WTC11 (cell line): ENCODE data around the gene PLD5. TPM values are rescaled to one million over a fixed set of nuclear protein-coding genes. Genes with fewer than 3 reads are reported as not detected.

Experiments used
- ATAC-seq: fragments of 200-7000 bp; cut with Tn5 transposase; 2 replicates; pipeline ENCODE4 v1.10.0; 2021; ENCODE audit warnings: mild to moderate bottlenecking, moderate library complexity
- CTCF ChIA-PET: fragments of 300-600 bp; sonication (Branson Sonifier 250); formaldehyde crosslinking; loops from one replicate; lab custom pipeline; 2021; ENCODE audit warnings: antibody characterized with exemption; lab: Charles Lee
- POLR2A ChIA-PET: fragments of 350-600 bp; sonication (Branson Sonifier 250); formaldehyde crosslinking; loops from one replicate; lab custom pipeline; 2021; ENCODE audit warnings: antibody characterized with exemption; lab: Charles Lee
- DNase-seq: peaks from one replicate; pipeline ENCODE4 v3.0.0; 2021; ENCODE audit warnings: low spot score
- H3K27ac Mint-ChIP-seq: 2 replicates; pipeline ENCODE4 v1.8.0; 2021; ENCODE audit warnings: mixed read lengths
- H3K27me3 Mint-ChIP-seq: 2 replicates; pipeline ENCODE4 v1.8.0; 2021; ENCODE audit warnings: low read depth, mild to moderate bottlenecking, moderate library complexity, mixed read lengths
- H3K36me3 Mint-ChIP-seq: 2 replicates; pipeline ENCODE4 v1.8.0; 2021; ENCODE audit warnings: mixed read lengths
- H3K4me1 Mint-ChIP-seq: 2 replicates; pipeline ENCODE4 v1.8.0; 2022; ENCODE audit warnings: mixed read lengths
- H3K4me3 Mint-ChIP-seq: 2 replicates; pipeline ENCODE4 v1.8.0; 2021; ENCODE audit warnings: mild to moderate bottlenecking, moderate library complexity, mixed read lengths
- H3K9me3 Mint-ChIP-seq: 2 replicates; pipeline ENCODE4 v1.8.0; 2021; ENCODE audit warnings: mixed read lengths
- ARID4B ChIP-seq: sonication (generic); formaldehyde crosslinking; IDR thresholded peaks from 2 replicates; pipeline ENCODE4 v1.8.0; 2023; ENCODE audit warnings: missing genetic modification reagents, mild to moderate bottlenecking, borderline replicate concordance
- E2F5 ChIP-seq: sonication (generic); formaldehyde crosslinking; IDR thresholded peaks from 2 replicates; pipeline ENCODE4 v1.8.1; 2022; ENCODE audit warnings: mild to moderate bottlenecking, moderate library complexity, missing genetic modification reagents
- FOXK1 ChIP-seq: sonication (generic); formaldehyde crosslinking; IDR thresholded peaks from 2 replicates; pipeline ENCODE4 v1.8.0; 2022; ENCODE audit warnings: mild to moderate bottlenecking, moderate library complexity, missing genetic modification reagents
- IRF2 ChIP-seq: sonication (generic); formaldehyde crosslinking; IDR thresholded peaks from 2 replicates; pipeline ENCODE4 v1.8.0; 2022; ENCODE audit warnings: low read depth, missing genetic modification reagents, borderline replicate concordance
- OVOL2 ChIP-seq: fragments of 250-450 bp; sonication (Bioruptor Pico); IDR thresholded peaks from 2 replicates; pipeline ENCODE4 v1.9.0; 2021; ENCODE audit warnings: mild to moderate bottlenecking, borderline replicate concordance
- PRDM15 ChIP-seq: sonication (generic); formaldehyde crosslinking; IDR thresholded peaks from 2 replicates; pipeline ENCODE4 v1.8.0; 2022; ENCODE audit warnings: missing genetic modification reagents
- SMAD3 ChIP-seq: sonication (generic); formaldehyde crosslinking; IDR thresholded peaks from 2 replicates; pipeline ENCODE4 v1.8.0; 2022; ENCODE audit warnings: missing genetic modification reagents, mild to moderate bottlenecking, borderline replicate concordance
- TEAD1 ChIP-seq: sonication (generic); formaldehyde crosslinking; IDR thresholded peaks from 2 replicates; pipeline ENCODE4 v1.8.0; 2022; ENCODE audit warnings: mild to moderate bottlenecking, missing genetic modification reagents
- ZNF317 ChIP-seq: sonication (generic); formaldehyde crosslinking; IDR thresholded peaks from 2 replicates; pipeline ENCODE4 v1.8.1; 2023; ENCODE audit warnings: low read depth, mild to moderate bottlenecking, moderate library complexity, missing genetic modification reagents, borderline replicate concordance
- ZNF416 ChIP-seq: fragments of 250-450 bp; sonication (Bioruptor Pico); IDR thresholded peaks from 2 replicates; pipeline ENCODE4 v1.9.0; 2021; ENCODE audit warnings: mild to moderate bottlenecking, inconsistent platforms
- ZNF425 ChIP-seq: fragments of 250-450 bp; sonication (Bioruptor Pico); conservative IDR thresholded peaks from 2 replicates; pipeline ENCODE4 v1.9.0; 2021; ENCODE audit warnings: mild to moderate bottlenecking
- ZNF512 ChIP-seq: sonication (generic); formaldehyde crosslinking; IDR thresholded peaks from 2 replicates; pipeline ENCODE4 v1.8.1; 2022; ENCODE audit warnings: missing genetic modification reagents, borderline replicate concordance
- total RNA-seq: library from RNA; stranded (reverse); gene quantifications from 3 replicates; pipeline ENCODE4 v1.2.3, GENCODE V29; 2021
- TF ChIP-seq, protein P1 (sequence below): sonication (generic); formaldehyde crosslinking; IDR thresholded peaks from 2 replicates; pipeline ENCODE4 v1.8.1; 2023; ENCODE audit warnings: mild to moderate bottlenecking, moderate library complexity, missing genetic modification reagents

The PLD5 gene
- total RNA-seq, 1 experiment from 2014 or later, result 6.4 TPM

DNA sequence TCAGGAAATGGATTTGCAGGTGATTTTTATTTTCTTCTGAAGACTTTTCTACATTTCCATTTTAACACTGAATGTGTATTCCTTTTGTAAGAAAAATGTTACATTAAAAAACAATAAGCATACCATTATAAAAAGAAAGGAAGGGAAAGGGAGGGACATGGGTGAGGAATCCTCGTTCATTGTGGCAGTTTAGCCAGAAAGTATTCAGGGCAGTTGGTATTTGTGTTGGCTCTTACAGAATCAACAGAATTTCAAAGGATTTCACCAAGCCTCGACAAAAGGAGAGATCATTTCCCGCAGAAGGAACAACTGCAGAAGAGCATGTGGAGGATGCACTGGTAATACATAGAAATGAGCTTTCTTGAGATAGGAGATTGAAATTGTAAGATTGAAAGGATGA, 35.0 kb downstream of the PLD5 start (continued):
- no peak for TF ChIP-seq ZNF512 (CRISPR knock-in tag)
- TF ChIP-seq, all 79 proteins: peak for 0

GRCh38 chr1:242477944-242478343, 46.6 kb downstream of the PLD5 start:
- H3K4me1 Mint-ChIP-seq, result no peaks in the 10 kb centered on the region
- no peak overlapping the region for H3K4me3 Mint-ChIP-seq
- ChIA-PET CTCF (interaction anchor here (1.1 to 1.9 kb wide), 2 partner anchors 10 to 52 kb away, joined by 4 to 7 read pairs; no protein-coding TSS in a partner anchor), POLR2A (no interaction called here)
- no peaks in the 10 kb centered on the region for H3K27me3 Mint-ChIP-seq
- H3K36me3 Mint-ChIP-seq, result peaks cover 25% of the 10 kb centered on the region
- DNase-seq (no peak), ATAC-seq (no peak)
- no peak overlapping the region for H3K27ac Mint-ChIP-seq
- H3K9me3 Mint-ChIP-seq, result peaks cover 28% of the 10 kb centered on the region
- TF ChIP-seq, protein P1, sequence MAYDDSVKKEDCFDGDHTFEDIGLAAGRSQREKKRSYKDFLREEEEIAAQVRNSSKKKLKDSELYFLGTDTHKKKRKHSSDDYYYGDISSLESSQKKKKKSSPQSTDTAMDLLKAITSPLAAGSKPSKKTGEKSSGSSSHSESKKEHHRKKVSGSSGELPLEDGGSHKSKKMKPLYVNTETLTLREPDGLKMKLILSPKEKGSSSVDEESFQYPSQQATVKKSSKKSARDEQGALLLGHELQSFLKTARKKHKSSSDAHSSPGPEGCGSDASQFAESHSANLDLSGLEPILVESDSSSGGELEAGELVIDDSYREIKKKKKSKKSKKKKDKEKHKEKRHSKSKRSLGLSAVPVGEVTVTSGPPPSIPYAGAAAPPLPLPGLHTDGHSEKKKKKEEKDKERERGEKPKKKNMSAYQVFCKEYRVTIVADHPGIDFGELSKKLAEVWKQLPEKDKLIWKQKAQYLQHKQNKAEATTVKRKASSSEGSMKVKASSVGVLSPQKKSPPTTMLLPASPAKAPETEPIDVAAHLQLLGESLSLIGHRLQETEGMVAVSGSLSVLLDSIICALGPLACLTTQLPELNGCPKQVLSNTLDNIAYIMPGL, result no peak
- no peak for TF ChIP-seq ZNF416 (CRISPR knock-in tag)
- TF ChIP-seq ZNF425 (CRISPR knock-in tag), result no peak
- no peak for TF ChIP-seq OVOL2 (CRISPR knock-in tag)
- TF ChIP-seq IRF2, result no peak
- no peak for TF ChIP-seq ZNF317 (CRISPR knock-in tag)
- TF ChIP-seq TEAD1, result no peak
- TF ChIP-seq E2F5 (CRISPR knock-in tag), result no peak
- TF ChIP-seq ARID4B (CRISPR knock-in tag), result no peak
- TF ChIP-seq PRDM15 (CRISPR knock-in tag), result no peak
- TF ChIP-seq FOXK1 (CRISPR knock-in tag), result no peak
- no peak for TF ChIP-seq SMAD3
